Measurements from ENCODE around the gene PTPRN2. TPM values are rescaled to one million over a fixed set of nuclear protein-coding genes. Genes with fewer than 3 reads are reported as not detected.

The PTPRN2 gene
- total and polyA plus RNA-seq, 9 of the 15 experiments (the other 6 are each of a cell fraction or from before 2014, with no cell fraction given): not detected

DNA sequence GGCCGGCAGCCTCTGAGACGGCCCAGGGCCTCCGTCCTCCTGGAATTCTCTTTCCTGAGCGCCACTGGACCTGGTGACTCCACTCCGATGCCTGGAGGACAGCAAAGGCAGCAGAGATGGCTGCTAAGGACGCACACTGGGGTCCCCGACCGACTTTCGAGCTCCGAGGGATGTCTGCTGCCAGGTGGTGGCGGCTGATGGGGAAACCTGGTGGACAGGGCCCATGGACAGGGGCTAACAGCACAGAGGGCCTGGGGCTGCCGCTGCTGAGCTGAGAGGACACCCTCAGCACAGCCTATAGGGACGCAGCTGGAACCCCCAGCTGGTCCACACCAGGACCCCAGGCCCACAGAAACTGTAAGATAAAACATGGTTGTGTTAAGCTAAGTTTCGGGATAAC lies 884.5 kb downstream of the PTPRN2 start (continued):
- no peak for TF ChIP-seq FOS (IDR thresholded peaks at IDR 0.05; ENCODE audit: extremely low read depth, insufficient read length)
- no peak for TF ChIP-seq RNF2 (IDR thresholded peaks at IDR 0.05)

DNA sequence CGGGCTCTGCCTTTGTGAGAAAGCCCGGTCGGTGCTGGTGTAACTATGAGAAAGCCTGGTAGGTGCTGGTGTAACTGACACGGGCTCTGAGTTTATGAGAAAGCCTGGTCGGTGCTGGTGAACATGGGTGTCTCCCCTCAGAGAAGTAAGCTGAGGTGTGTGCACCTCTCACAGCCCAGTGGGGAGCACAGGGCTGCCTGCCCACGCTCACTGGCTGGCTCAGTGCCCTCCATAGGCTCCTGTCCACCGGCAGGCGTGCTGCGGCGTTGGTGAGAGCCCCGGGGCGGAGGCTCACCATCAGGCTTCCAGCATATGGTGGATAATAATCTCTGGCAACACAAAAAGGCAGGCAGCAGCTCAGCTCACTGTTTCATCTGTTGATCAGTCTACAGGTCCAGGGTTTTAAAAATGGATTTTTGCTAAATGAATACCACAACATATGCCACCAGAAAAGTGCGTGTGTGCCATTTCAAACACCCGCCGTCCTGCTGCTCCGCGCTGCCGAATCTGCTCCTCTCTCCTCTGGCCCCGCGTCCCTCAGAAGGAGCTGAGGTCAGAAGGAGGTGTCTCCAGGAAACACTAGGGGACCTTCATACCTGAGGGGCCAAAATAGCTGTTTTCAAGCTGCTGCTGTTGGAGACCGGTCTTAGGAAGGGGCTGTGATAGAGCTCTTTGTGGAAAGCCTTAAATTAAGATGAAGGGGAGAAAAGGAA lies 885.2 kb downstream of the PTPRN2 start:
- no peak for DNase-seq (ENCODE audit: extremely low read depth in 1 of 4, low spot score in 3 of 4)
- intact Hi-C loops (cut with micrococcal nuclease): no loop called here
- under 1% methylated on average over 21 of the region's 21 CpGs for WGBS (ENCODE audit: insufficient coverage, low coverage, missing lambda C conversion rate)
- FAIRE-seq: no peak
- Histone ChIP-seq H3K27me3 (ENCODE audit: control insufficient read depth in 2 of 2, insufficient read depth in 2 of 2, low read length in 2 of 2) (peaks cover 52 to 82% of the 10 kb centered on the region in 2 experiments), H3K36me3 (ENCODE audit: control insufficient read depth, insufficient read depth, low read length) (no peaks in the 10 kb centered on the region), H3K4me2 (ENCODE audit: insufficient read depth, low read length) (no peak overlapping the region), H3K79me2 (ENCODE audit: control insufficient read depth, insufficient read depth, low read length) (no peaks in the 10 kb centered on the region), H2AFZ (ENCODE audit: low read depth, low read length) (no peak overlapping the region), H3K9me3 (replicated peaks; ENCODE audit: control insufficient read depth, insufficient read depth, low read depth, low read length) (no peaks in the 10 kb centered on the region), H3K4me1 (replicated peaks in 1 of 2; ENCODE audit: control insufficient read depth in 2 of 2, insufficient read depth in 2 of 2, low read length in 2 of 2) (no peaks in the 10 kb centered on the region), H3K9me1 (ENCODE audit: control insufficient read depth, insufficient read depth, low read length) (no peaks in the 10 kb centered on the region), H3K9ac (ENCODE audit: insufficient read depth in 1 of 2, low read depth in 2 of 2, low read length in 2 of 2) (no peak overlapping the region), H3K27ac (ENCODE audit: extremely low read depth, low read depth, low read length) (no peak overlapping the region), H3K4me3 (no peak overlapping the region), H4K20me1 (replicated peaks; ENCODE audit: control insufficient read depth, insufficient read depth, low read length) (peaks cover 10% of the 10 kb centered on the region; the same call in 1 of the 2 replicates)
- CTCF ChIA-PET (ENCODE audit: low intra/inter-chr PET ratio): no interaction called here
- POLR2A ChIA-PET: interaction anchor here (0.6 to 0.7 kb wide), 3 partner anchors 40 to 530 kb away, joined by 3 read pairs; no protein-coding TSS in a partner anchor
- in situ Hi-C loops (cut with MboI): no loop called here
- BruUV-seq (replicated peaks): no TSS peak
- peak; percentile 37; the same call in 2 of the 3 replicates for ATAC-seq
- TF ChIP-seq ETV1 (tag; conservative IDR thresholded peaks at IDR 0.05; ENCODE audit: low read depth): no peak
- no peak for TF ChIP-seq HCFC1 (IDR thresholded peaks at IDR 0.05; ENCODE audit: low read depth, low read length)
- TF ChIP-seq NCOA2 (IDR thresholded peaks at IDR 0.05; ENCODE audit: partially characterized antibody in 2 of 2): no peak
- TF ChIP-seq RAD51 (IDR thresholded peaks at IDR 0.05; ENCODE audit: borderline replicate concordance, low read depth): no peak
- no peak for TF ChIP-seq ZKSCAN3 (CRISPR knock-in tag; IDR thresholded peaks at IDR 0.05)
- TF ChIP-seq ZNF23 (CRISPR knock-in tag; IDR thresholded peaks at IDR 0.05): no peak
- TF ChIP-seq, protein P1, sequence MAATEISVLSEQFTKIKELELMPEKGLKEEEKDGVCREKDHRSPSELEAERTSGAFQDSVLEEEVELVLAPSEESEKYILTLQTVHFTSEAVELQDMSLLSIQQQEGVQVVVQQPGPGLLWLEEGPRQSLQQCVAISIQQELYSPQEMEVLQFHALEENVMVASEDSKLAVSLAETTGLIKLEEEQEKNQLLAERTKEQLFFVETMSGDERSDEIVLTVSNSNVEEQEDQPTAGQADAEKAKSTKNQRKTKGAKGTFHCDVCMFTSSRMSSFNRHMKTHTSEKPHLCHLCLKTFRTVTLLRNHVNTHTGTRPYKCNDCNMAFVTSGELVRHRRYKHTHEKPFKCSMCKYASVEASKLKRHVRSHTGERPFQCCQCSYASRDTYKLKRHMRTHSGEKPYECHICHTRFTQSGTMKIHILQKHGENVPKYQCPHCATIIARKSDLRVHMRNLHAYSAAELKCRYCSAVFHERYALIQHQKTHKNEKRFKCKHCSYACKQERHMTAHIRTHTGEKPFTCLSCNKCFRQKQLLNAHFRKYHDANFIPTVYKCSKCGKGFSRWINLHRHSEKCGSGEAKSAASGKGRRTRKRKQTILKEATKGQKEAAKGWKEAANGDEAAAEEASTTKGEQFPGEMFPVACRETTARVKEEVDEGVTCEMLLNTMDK (IDR thresholded peaks at IDR 0.05; ENCODE audit: borderline replicate concordance, insufficient read depth, low read depth, low read length, poor library complexity, severe bottlenecking): no peak
- no peak for TF ChIP-seq CSDE1 (IDR thresholded peaks at IDR 0.05)
- TF ChIP-seq, protein P2, sequence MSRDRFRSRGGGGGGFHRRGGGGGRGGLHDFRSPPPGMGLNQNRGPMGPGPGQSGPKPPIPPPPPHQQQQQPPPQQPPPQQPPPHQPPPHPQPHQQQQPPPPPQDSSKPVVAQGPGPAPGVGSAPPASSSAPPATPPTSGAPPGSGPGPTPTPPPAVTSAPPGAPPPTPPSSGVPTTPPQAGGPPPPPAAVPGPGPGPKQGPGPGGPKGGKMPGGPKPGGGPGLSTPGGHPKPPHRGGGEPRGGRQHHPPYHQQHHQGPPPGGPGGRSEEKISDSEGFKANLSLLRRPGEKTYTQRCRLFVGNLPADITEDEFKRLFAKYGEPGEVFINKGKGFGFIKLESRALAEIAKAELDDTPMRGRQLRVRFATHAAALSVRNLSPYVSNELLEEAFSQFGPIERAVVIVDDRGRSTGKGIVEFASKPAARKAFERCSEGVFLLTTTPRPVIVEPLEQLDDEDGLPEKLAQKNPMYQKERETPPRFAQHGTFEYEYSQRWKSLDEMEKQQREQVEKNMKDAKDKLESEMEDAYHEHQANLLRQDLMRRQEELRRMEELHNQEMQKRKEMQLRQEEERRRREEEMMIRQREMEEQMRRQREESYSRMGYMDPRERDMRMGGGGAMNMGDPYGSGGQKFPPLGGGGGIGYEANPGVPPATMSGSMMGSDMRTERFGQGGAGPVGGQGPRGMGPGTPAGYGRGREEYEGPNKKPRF (IDR thresholded peaks at IDR 0.05; ENCODE audit: low read depth, low read length): no peak
- no peak for TF ChIP-seq NFIX (CRISPR knock-in tag; IDR thresholded peaks at IDR 0.05; ENCODE audit: low read depth)
- no peak for TF ChIP-seq FOS (IDR thresholded peaks at IDR 0.05; ENCODE audit: extremely low read depth, insufficient read length)
- TF ChIP-seq, protein P3, sequence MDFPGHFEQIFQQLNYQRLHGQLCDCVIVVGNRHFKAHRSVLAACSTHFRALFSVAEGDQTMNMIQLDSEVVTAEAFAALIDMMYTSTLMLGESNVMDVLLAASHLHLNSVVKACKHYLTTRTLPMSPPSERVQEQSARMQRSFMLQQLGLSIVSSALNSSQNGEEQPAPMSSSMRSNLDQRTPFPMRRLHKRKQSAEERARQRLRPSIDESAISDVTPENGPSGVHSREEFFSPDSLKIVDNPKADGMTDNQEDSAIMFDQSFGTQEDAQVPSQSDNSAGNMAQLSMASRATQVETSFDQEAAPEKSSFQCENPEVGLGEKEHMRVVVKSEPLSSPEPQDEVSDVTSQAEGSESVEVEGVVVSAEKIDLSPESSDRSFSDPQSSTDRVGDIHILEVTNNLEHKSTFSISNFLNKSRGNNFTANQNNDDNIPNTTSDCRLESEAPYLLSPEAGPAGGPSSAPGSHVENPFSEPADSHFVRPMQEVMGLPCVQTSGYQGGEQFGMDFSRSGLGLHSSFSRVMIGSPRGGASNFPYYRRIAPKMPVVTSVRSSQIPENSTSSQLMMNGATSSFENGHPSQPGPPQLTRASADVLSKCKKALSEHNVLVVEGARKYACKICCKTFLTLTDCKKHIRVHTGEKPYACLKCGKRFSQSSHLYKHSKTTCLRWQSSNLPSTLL (IDR thresholded peaks at IDR 0.05): no peak
